Thoracic aorta (tissue), 2 donors: Measurements from ENCODE around the gene FFAR3. TPM values are rescaled to one million over a fixed set of nuclear protein-coding genes. Genes with fewer than 3 reads are reported as not detected.
"Not testable (repeated sequence)": the region's sequence is repeated elsewhere in the genome, so short reads cannot be mapped to it uniquely, and the experiment has no call there.

Source experiments
- ATAC-seq: fragments of 150-250 bp; one replicate; pipeline ENCODE4 v1.8.0; 2017; ENCODE audit warnings: low read depth; ENCODE audit not compliant: insufficient number of reproducible peaks, low FRiP score
- DNase-seq: peaks from one replicate; pipeline ENCODE4 v3.0.0-alpha.2; 2020; ENCODE audit warnings: low spot score
- H3K27ac ChIP-seq, 2 donors: fragments of 200-600 bp; sonication (generic); 1 replicate in 1 of 2; 2 replicates in 1 of 2; pipeline ENCODE4 v1.5.1; 2016; ENCODE audit warnings: mild to moderate bottlenecking in 2 of 2, moderate library complexity in 2 of 2
- H3K27me3 ChIP-seq: fragments of 200-600 bp; sonication (generic); replicated peaks from 2 replicates; pipeline ENCODE4 v1.6.0; 2016; ENCODE audit warnings: mild to moderate bottlenecking; ENCODE audit not compliant: insufficient read depth
- H3K36me3 ChIP-seq: fragments of 200-600 bp; sonication (generic); one replicate; pipeline ENCODE4 v1.5.1; 2016
- H3K4me1 ChIP-seq, 2 donors: fragments of 200-600 bp; sonication (generic); 1 replicate in 1 of 2; 2 replicates in 1 of 2; pipeline versions ENCODE4 v1.5.1 to v1.6.0; 2016; ENCODE audit warnings: low read depth in 2 of 2, mild to moderate bottlenecking in 1 of 2; ENCODE audit not compliant: control insufficient read depth in 1 of 2
- H3K4me3 ChIP-seq: fragments of 200-600 bp; sonication (generic); 2 replicates; pipeline ENCODE4 v1.5.1; 2016; ENCODE audit warnings: mild to moderate bottlenecking
- H3K9me3 ChIP-seq: fragments of 200-600 bp; sonication (generic); 2 replicates; pipeline ENCODE4 v1.5.1; 2016
- CTCF ChIP-seq: fragments of 200-600 bp; sonication (generic); IDR thresholded peaks from one replicate; pipeline ENCODE4 v1.5.1; 2019; ENCODE audit warnings: antibody characterized with exemption
- total RNA-seq, 2 donors: library from RNA; depleted of rRNA; stranded (reverse); fragments of >200 nt; gene quantifications; one replicate each; pipeline versions ENCODE4 v1.1.0 to v1.2.3, GENCODE V29; 2016

FFAR3 gene
- total RNA-seq, 2 donors from 2014 or later: not detected

GRCh38 chr19:35352177-35352447 lies 6.1 kb upstream of the FFAR3 start:
- Histone ChIP-seq H3K27me3 (no peaks in the 10 kb centered on the region), H3K36me3 (no peaks in the 10 kb centered on the region), H3K4me3 (no peak overlapping the region), H3K9me3 (no peaks in the 10 kb centered on the region), H3K27ac (no peak overlapping the region), H3K4me1 (no peaks in the 10 kb centered on the region)
- no peak for DNase-seq
- ATAC-seq: no peak
- TF ChIP-seq CTCF: no peak

- no peak for DNase-seq
- ATAC-seq: no peak
- Histone ChIP-seq H3K27me3 (no peaks in the 10 kb centered on the region), H3K4me3 (no peak overlapping the region), H3K9me3 (no peaks in the 10 kb centered on the region), H3K36me3 (no peaks in the 10 kb centered on the region), H3K4me1 (no peaks in the 10 kb centered on the region), H3K27ac (no peak overlapping the region)
- TF ChIP-seq CTCF: peak; percentile 30
Observed at GRCh38 chr19:35352448-35353304, 5.6 kb upstream of the FFAR3 start.

- ATAC-seq (no peak), DNase-seq (no peak)
- Histone ChIP-seq H3K4me3 (no peak overlapping the region), H3K4me1 (no peaks in the 10 kb centered on the region), H3K36me3 (no peaks in the 10 kb centered on the region), H3K27ac (no peak overlapping the region), H3K27me3 (no peaks in the 10 kb centered on the region), H3K9me3 (no peaks in the 10 kb centered on the region)
- TF ChIP-seq CTCF: no peak
Observed at GRCh38 chr19:35353635-35354034, 4.6 kb upstream of the FFAR3 start.

GRCh38 chr19:35354898-35355297 lies 3.4 kb upstream of the FFAR3 start:
- Histone ChIP-seq H3K9me3 (no peaks in the 10 kb centered on the region), H3K27ac (no peak overlapping the region), H3K4me3 (no peak overlapping the region), H3K27me3 (no peaks in the 10 kb centered on the region), H3K4me1 (no peaks in the 10 kb centered on the region), H3K36me3 (no peaks in the 10 kb centered on the region)
- DNase-seq (no peak), ATAC-seq (no peak)
- TF ChIP-seq CTCF: no peak

- no peak for TF ChIP-seq CTCF
- no peak overlapping the region for H3K27ac ChIP-seq
- H3K4me3 ChIP-seq: no peak overlapping the region
- H3K9me3 ChIP-seq: no peaks in the 10 kb centered on the region
- no peaks in the 10 kb centered on the region for H3K4me1 ChIP-seq
- no peaks in the 10 kb centered on the region for H3K36me3 ChIP-seq
- no peak for ATAC-seq
- no peaks in the 10 kb centered on the region for H3K27me3 ChIP-seq
- no peak for DNase-seq
Observed at GRCh38 chr19:35355791-35356460, 2.3 kb upstream of the FFAR3 start.

- not testable (repeated sequence) for H3K36me3 ChIP-seq, H3K4me1 ChIP-seq, DNase-seq, ATAC-seq, H3K27me3 ChIP-seq, H3K4me3 ChIP-seq, H3K27ac ChIP-seq, H3K9me3 ChIP-seq
Observed at GRCh38 chr19:35358834-35359233, 574 bp downstream of the FFAR3 start.

- H3K27me3 ChIP-seq, ATAC-seq, H3K4me1 ChIP-seq, H3K36me3 ChIP-seq, H3K27ac ChIP-seq, H3K9me3 ChIP-seq, DNase-seq, H3K4me3 ChIP-seq: not testable (repeated sequence)
Observed at GRCh38 chr19:35359395-35359794, 1.1 kb downstream of the FFAR3 start.

GRCh38 chr19:35360081-35360480 lies 1.8 kb downstream of the FFAR3 start:
- not testable (repeated sequence) for H3K4me1 ChIP-seq, H3K27me3 ChIP-seq, ATAC-seq, H3K36me3 ChIP-seq, H3K27ac ChIP-seq, H3K9me3 ChIP-seq, DNase-seq, H3K4me3 ChIP-seq
